SU-DHL-6 (cell line): ENCODE data around the gene RASA2.

Experiments used
- H2AFZ ChIP-seq: fragments of 200-600 bp; sonication (generic); 2 replicates; pipeline ENCODE4 v1.6.1; 2014; ENCODE audit warnings: low read depth, mild to moderate bottlenecking, moderate library complexity, mixed read lengths, antibody characterized with exemption, low read length; ENCODE audit not compliant: severe bottlenecking
- H3F3A ChIP-seq: fragments of 200-600 bp; shearing (Covaris generic); 2 replicates; pipeline ENCODE4 v1.6.0; 2016; ENCODE audit warnings: antibody characterized with exemption, mild to moderate bottlenecking; ENCODE audit not compliant: insufficient read depth
- H3K27ac ChIP-seq: fragments of 200-600 bp; sonication (generic); 2 replicates; pipeline ENCODE4 v1.5.1; 2016; ENCODE audit warnings: low read depth, mild to moderate bottlenecking, low read length, moderate library complexity, mixed read lengths
- H3K27me3 ChIP-seq: fragments of 200-600 bp; sonication (generic), shearing (Covaris generic); 2 replicates; pipeline ENCODE4 v1.6.0; 2014; ENCODE audit warnings: mild to moderate bottlenecking, low read length
- H3K36me3 ChIP-seq: fragments of 200-600 bp; sonication (generic); 2 replicates; pipeline ENCODE4 v1.6.1; 2014; ENCODE audit warnings: mild to moderate bottlenecking, low read length, mixed read lengths
- H3K4me2 ChIP-seq: fragments of 300-600, 200-600 bp; shearing (Covaris generic), sonication (generic); 2 replicates; pipeline ENCODE4 v1.6.0; 2014; ENCODE audit warnings: low read length, low read depth, mild to moderate bottlenecking; ENCODE audit not compliant: poor library complexity, severe bottlenecking
- H3K4me3 ChIP-seq: fragments of 200-600 bp; sonication (generic); 2 replicates; pipeline ENCODE4 v1.5.1; 2014; ENCODE audit warnings: antibody characterized with exemption, low read length, mild to moderate bottlenecking, mixed read lengths; ENCODE audit not compliant: insufficient read depth, poor library complexity, severe bottlenecking
- H3K79me2 ChIP-seq: fragments of 200-600 bp; sonication (generic); 2 replicates; pipeline ENCODE4 v1.6.1; 2014; ENCODE audit warnings: mild to moderate bottlenecking, low read length, moderate library complexity; ENCODE audit not compliant: insufficient read depth
- H3K9ac ChIP-seq: fragments of 200-600 bp; sonication (generic); 2 replicates; pipeline ENCODE4 v1.7.0; 2014; ENCODE audit warnings: mild to moderate bottlenecking, low read length
- H3K9me2 ChIP-seq: fragments of 200-600 bp; sonication (generic); replicated peaks from 2 replicates; pipeline ENCODE4 v1.6.1; 2014; ENCODE audit warnings: low read length; ENCODE audit not compliant: insufficient read depth
- H3K9me3 ChIP-seq: fragments of 200-600 bp; sonication (generic); 2 replicates; pipeline ENCODE4 v1.6.1; 2014; ENCODE audit warnings: low read length, mixed read lengths; ENCODE audit not compliant: insufficient read depth
- H4K20me1 ChIP-seq: fragments of 200-600 bp; sonication (generic); 2 replicates; pipeline ENCODE4 v1.6.1; 2014; ENCODE audit warnings: low read depth, mild to moderate bottlenecking, antibody characterized with exemption, low read length, moderate library complexity, mixed read lengths
- EZH2phosphoT487 ChIP-seq: fragments of 200-600 bp; sonication (generic), shearing (Covaris generic); conservative IDR thresholded peaks from 2 replicates; pipeline ENCODE4 v1.6.1; 2018; ENCODE audit warnings: mild to moderate bottlenecking, antibody characterized with exemption, low read length, moderate library complexity, mixed read lengths
- TF ChIP-seq, protein P1 (sequence below): fragments of 200-600 bp; sonication (generic); IDR thresholded peaks from one replicate; pipeline ENCODE4 v1.5.1; 2017; ENCODE audit warnings: antibody characterized with exemption, mild to moderate bottlenecking, low read length, moderate library complexity; ENCODE audit not compliant: insufficient read depth, poor library complexity, severe bottlenecking

RASA2 gene

DNA sequence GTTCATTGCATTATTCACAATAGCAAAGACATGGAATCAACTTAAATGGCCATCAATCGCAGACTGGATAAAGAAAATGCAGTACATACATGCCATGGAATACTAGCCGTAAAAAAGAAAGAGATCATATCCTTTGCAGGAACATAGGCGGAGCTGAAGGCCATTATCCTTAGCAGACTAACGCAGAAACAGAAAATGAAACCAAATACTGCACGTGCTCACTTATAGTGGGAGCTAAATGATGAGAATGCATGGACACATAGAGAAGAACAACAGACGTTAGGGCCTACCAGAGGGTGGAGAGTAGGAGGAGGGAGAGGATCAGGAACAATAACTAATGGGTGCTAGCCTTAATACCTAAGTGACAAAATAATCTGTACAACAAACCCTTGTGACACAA is 57.9 kb downstream of the RASA2 start:
- H4K20me1 ChIP-seq = no peaks in the 10 kb centered on the region
- no peaks in the 10 kb centered on the region for H3K9me3 ChIP-seq
- no peak overlapping the region for H2AFZ ChIP-seq
- TF ChIP-seq, protein P1, sequence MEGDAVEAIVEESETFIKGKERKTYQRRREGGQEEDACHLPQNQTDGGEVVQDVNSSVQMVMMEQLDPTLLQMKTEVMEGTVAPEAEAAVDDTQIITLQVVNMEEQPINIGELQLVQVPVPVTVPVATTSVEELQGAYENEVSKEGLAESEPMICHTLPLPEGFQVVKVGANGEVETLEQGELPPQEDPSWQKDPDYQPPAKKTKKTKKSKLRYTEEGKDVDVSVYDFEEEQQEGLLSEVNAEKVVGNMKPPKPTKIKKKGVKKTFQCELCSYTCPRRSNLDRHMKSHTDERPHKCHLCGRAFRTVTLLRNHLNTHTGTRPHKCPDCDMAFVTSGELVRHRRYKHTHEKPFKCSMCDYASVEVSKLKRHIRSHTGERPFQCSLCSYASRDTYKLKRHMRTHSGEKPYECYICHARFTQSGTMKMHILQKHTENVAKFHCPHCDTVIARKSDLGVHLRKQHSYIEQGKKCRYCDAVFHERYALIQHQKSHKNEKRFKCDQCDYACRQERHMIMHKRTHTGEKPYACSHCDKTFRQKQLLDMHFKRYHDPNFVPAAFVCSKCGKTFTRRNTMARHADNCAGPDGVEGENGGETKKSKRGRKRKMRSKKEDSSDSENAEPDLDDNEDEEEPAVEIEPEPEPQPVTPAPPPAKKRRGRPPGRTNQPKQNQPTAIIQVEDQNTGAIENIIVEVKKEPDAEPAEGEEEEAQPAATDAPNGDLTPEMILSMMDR = no peak
- no peak for TF ChIP-seq EZH2phosphoT487
- H3F3A ChIP-seq = no peaks in the 10 kb centered on the region
- no peak overlapping the region for H3K4me2 ChIP-seq
- H3K9ac ChIP-seq = no peak overlapping the region
- H3K4me3 ChIP-seq = no peak overlapping the region
- H3K9me2 ChIP-seq = no peaks in the 10 kb centered on the region
- H3K79me2 ChIP-seq = no peaks in the 10 kb centered on the region
- peaks cover 18% of the 10 kb centered on the region for H3K36me3 ChIP-seq
- no peak overlapping the region for H3K27ac ChIP-seq
- no peaks in the 10 kb centered on the region for H3K27me3 ChIP-seq

DNA sequence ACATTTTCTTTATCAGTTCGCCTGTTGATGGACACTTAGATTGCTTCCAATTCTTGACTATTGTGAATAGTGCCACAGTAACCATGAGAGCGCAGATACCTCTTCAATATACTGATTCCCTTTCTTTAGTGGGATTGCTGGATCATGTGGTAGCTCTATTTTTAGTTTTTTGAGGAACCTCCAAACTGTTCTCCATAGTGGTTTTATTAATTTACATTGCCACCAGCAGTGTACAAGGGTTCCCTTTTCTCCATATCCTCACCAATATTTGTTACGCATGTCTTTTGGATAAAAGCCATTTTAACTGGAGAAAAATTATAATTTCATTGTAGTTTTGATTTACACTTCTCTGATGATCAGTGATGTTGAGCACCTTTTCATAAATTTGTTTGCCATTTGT is 59.3 kb downstream of the RASA2 start:
- no peak overlapping the region for H3K9ac ChIP-seq
- H3K79me2 ChIP-seq = no peaks in the 10 kb centered on the region
- H3K27me3 ChIP-seq = no peaks in the 10 kb centered on the region
- H2AFZ ChIP-seq = no peak overlapping the region
- TF ChIP-seq, protein P1 = no peak
- no peak for TF ChIP-seq EZH2phosphoT487
- no peak overlapping the region for H3K4me3 ChIP-seq
- no peak overlapping the region for H3K27ac ChIP-seq
- no peaks in the 10 kb centered on the region for H3F3A ChIP-seq
- no peaks in the 10 kb centered on the region for H3K9me2 ChIP-seq
- H3K4me2 ChIP-seq = no peak overlapping the region
- H4K20me1 ChIP-seq = no peaks in the 10 kb centered on the region
- H3K36me3 ChIP-seq = peaks cover 13% of the 10 kb centered on the region
- no peaks in the 10 kb centered on the region for H3K9me3 ChIP-seq

DNA sequence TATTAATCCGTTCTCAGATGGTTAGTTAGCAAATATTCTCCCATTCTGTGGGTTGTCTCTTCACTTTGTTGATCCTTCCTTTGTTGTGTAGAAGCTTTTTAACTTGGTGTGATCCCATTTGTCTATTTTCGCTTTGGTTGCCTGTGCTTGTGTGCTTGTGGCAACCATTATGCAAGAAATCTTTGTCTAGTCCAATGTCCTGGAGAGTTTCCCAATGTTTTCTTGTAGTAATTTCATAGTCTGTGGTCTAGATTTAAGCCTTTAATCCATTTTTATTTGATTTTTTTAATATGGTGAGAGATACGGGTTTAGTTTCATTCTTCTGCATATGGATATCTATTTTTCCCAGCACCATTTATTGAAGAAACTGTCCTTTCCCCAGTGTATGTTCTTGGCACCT is 59.8 kb downstream of the RASA2 start:
- Histone ChIP-seq H3K4me3 (no peak overlapping the region), H4K20me1 (no peaks in the 10 kb centered on the region), H3K9me2 (no peaks in the 10 kb centered on the region), H3F3A (no peaks in the 10 kb centered on the region), H3K27ac (no peak overlapping the region), H3K36me3 (peaks cover 13% of the 10 kb centered on the region), H3K4me2 (no peak overlapping the region), H3K9me3 (no peaks in the 10 kb centered on the region), H3K9ac (no peak overlapping the region), H3K27me3 (no peaks in the 10 kb centered on the region), H2AFZ (no peak overlapping the region), H3K79me2 (no peaks in the 10 kb centered on the region)
- TF ChIP-seq EZH2phosphoT487 = no peak
- TF ChIP-seq, protein P1 = no peak
